HG03108 (cell line): ENCODE measurements around the gene ORM2.
A peak's percentile ranks its signal among the peaks of the same experiment; 100 is the strongest.

Source experiments
- ATAC-seq: cut with Tn5 transposase; IDR thresholded peaks from one replicate; pipeline ENCODE4 v1.9.1; 2021; ENCODE audit warnings: moderate library complexity; ENCODE audit not compliant: unreplicated experiment

ORM2 gene

DNA sequence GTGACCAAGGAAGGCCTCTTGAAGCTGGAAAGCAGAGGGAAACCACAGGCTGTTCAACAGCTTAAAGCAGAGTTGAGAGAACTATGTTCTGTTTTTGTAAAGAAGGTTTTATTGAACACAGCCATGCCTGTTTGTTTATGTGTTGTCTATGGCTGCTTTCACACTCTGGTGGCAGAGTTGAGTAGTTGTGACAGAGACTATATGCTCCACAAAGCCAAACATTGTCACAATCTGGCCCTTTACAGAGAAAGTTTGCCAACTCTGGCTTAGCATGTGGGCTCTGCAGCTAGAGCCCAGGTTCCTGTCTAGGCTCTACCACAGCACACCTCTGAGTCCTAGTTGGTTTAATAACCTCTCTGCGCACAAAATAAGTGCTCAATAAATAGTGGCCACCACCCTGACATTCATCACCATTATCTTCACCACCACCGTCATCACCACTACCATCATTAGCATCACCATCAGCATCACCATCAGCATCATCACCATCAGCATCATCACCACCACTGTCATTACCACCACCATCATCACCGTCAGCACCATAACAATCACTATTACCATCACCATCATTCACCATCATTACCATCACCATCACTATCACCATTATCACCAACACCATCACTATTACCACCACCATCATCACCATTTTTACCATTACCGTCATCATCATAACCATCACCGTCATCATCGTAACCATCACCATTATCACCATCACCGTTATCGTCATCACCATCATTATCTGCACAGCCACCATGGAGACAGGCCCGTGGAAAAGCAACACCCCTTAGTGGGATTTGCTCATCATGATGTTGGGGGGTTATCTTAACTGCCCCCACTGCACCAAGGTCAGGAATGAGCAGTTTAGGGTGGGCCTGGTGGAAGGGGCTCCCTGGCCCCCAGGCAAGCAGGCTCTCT lies 39.8 kb downstream of the ORM2 start:
- ATAC-seq, result no peak

DNA sequence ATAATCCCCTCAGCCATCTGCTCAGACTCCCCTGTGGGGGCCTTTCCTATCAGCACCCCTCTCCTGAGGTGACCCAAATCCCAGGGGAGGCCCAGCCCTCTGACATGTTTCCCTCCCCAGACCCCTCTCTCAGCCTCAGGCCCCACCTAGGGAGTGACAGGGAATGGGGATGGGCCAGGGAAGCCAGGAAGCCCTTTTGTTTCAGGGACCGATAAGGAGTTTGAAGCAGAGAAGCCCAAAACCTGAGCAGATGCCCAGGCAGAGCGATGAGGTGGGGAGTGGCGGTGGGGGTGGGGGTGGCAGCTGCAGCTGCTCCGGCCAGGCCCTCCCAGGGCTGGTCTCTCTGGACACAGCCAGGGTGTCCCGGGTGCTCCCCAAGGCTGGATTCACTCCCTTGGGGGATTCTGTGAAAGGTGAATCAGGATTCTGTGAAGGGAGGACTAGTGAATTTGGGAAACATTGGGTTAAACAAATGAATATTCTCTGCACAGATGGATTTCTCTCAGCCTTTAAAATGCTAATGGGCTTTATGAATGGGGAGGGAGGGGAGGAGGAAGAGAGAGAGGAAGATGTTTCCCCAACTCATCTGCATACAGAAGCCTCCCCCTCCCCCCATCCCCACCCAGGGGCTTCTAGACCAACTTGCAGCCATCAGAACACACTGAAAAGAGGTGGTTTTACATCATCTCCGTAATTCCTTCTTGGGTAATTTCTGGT lies 40.7 kb downstream of the ORM2 start:
- no peak for ATAC-seq

- no peak for ATAC-seq
These were observed 41.3 kb downstream of the ORM2 start for GRCh38 chr9:114370968-114371320.

- no peak for ATAC-seq
These were observed 41.8 kb downstream of the ORM2 start for GRCh38 chr9:114371343-114371944.

DNA sequence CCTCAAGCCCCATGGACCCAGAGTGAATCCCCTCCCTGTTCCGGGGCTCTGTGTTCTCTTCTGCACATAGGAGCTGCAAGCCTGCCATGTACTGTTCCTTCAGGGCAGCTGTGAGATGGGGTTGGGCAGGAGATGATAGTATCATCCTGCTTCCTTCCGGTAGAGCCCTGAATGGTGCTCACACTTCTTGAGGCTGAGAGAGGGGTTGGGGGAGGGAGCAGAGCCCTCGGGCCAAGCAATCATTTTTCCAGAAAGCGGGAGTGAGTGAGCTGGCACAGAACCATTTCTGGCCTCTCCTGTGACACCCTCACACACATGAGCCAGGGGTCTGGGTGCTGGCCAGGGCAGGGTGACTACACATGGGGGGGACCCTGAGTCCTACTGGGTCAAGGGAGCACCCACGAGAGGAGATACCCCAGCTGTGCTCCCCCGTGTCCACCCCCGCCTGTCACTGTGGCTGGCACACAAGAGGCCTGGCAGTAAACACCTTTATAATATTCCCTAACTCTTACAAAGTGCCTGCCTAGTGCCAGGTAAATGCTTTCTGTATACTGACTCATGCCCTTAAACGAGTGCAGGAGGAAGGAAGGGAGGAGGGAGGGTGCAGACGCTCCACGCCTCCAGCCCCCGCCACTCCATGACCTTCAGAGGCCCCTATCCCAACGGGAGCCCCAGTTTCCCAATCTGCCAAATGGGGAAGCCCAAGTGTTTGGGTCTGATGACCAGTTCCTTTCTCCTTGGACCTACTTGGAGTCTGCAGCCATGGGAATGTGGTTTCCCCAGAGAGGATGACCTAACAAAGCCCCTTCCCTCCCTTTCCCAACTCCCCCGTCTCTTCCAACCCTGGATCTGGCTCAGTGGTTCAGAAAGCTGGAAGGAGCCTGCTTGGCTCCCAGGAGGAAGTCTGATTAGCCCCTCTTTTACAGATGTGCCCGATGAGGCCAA lies 42.6 kb downstream of the ORM2 start:
- peak; percentile 31 for ATAC-seq

DNA sequence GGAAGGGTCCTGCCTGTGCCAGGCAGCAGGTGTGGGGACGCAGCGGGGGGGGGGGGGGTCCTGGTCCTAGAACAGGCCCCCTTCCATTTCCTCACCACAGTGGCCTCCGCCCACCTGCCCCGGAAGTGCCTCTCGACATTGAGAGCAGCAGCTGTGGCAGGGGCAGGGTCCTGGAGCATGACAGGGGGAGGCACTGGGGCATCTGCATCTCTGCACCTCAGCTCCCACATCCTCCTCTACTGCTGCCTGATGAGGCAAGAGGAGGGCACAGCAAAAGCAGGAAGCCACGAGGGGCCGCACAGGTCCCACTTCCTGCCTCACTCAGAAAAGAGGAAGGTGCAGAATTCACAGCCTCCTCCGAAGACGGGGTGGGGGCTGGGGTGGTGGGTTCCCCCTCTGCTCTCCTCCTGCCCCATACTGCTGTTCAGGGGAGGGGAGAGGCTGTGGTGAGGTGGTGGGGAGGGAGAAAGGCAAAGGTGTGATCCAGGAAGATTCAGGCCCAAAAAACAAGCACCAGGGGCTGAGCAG lies 43.3 kb downstream of the ORM2 start:
- peak; percentile 91 for ATAC-seq

- ATAC-seq, result no peak
These were observed 44.5 kb downstream of the ORM2 start for GRCh38 chr9:114373960-114374730.

DNA sequence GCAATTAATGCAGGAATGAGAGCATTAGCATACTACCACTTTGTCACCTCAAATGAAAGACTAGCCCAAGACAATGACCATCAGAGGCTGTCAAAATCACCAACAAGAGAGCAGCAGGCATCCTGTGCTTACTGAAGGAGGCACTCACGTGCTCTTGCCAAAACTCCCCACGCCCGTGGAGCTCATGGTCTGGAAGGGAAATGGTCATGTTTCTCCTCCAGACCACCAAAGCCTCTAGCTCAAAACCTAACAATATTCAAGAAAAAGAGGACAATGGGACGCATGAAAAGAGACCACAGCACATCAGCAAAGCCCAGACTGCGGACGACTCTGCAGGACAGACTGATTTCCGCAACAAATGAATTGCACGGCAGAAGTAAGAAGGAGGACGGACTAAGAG lies 45.3 kb downstream of the ORM2 start:
- ATAC-seq, result no peak

DNA sequence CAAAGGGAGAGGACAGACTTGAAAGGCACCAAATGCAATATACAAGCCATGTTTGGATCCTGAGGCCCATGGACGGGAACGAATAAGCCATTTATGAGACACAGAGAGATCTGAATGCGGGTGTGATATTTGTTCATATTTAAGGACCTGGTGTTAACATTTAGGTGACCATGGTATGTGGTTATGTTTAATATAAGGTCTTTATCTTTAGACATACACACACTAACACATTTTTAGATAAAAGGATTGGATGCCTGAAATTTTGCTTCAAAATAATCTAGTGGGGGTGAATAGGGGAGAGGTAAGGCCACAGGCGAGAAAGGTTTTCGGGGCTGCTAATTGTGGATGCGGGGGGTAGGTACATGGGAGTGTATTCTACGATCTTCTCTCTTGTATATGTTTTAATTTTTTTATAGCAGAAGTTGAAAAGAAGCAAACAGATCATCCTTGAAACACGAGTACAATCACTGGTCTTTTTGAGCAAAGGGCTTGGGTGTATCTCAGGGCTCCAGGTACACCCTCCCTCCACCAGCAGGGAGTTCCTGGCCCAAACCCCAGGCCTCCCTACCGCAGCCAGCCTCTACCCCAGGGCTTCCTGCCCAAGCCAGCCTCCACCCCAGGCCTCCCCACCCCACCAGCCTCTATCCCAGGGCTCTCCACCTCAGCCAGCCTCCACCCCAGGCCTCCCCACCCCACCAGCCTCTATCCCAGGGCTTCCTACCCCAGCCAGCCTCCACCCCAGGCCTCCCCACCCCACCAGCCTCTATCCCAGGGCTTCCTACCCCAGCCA lies 45.9 kb downstream of the ORM2 start:
- no peak for ATAC-seq

- no peak for ATAC-seq
These were observed 47.1 kb downstream of the ORM2 start for GRCh38 chr9:114376586-114377445.

DNA sequence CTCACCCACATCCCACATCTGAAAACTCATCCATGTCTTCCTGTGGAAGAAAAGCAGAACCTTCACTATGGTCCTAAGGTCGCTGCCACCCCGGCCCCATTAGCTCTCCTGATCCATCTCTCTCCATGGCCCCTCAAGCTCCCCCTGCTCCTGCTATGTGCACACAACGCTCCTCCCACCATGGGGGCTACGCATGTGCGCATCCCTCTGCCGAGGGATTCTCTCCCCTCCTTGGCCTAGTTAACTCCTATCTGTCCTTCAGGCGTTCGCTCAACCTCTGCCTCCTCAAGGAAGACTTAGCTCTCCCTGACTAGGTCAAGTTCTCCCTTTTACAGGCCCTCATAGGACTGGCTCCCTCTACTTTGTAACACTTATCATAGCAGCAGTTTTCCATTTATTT lies 48.3 kb downstream of the ORM2 start:
- no peak for ATAC-seq

- no peak for ATAC-seq
These were observed 49.2 kb downstream of the ORM2 start for GRCh38 chr9:114378883-114379282.
